ENCODE results near the gene CMTM8. TPM values are rescaled to one million over a fixed set of nuclear protein-coding genes. Genes with fewer than 3 reads are reported as not detected.

The CMTM8 gene
- total RNA-seq, 1 donor from 2014 or later = 5.1 TPM

GRCh38 chr3:32281570-32282106 is 43.2 kb downstream of the CMTM8 start:
- H3K27me3 Mint-ChIP-seq (ENCODE audit: unreplicated experiment) = no peaks in the 10 kb centered on the region
- H3K4me3 Mint-ChIP-seq (ENCODE audit: unreplicated experiment) = no peak overlapping the region
- no peaks in the 10 kb centered on the region for H3K9me3 Mint-ChIP-seq (ENCODE audit: unreplicated experiment)
- peaks cover 2% of the 10 kb centered on the region for H3K36me3 Mint-ChIP-seq (ENCODE audit: unreplicated experiment)
- DNase-seq (ENCODE audit: extremely low spot score, unreplicated experiment) = no peak
- TF ChIP-seq CTCF (IDR thresholded peaks at IDR 0.05) = no peak
- H3K27ac Mint-ChIP-seq (ENCODE audit: unreplicated experiment) = no peak overlapping the region
- no peaks in the 10 kb centered on the region for H3K4me1 Mint-ChIP-seq (ENCODE audit: unreplicated experiment)

- Mint-ChIP-seq H3K4me1 (ENCODE audit: unreplicated experiment) (no peaks in the 10 kb centered on the region), H3K27me3 (ENCODE audit: unreplicated experiment) (no peaks in the 10 kb centered on the region), H3K27ac (ENCODE audit: unreplicated experiment) (no peak overlapping the region), H3K9me3 (ENCODE audit: unreplicated experiment) (no peaks in the 10 kb centered on the region), H3K36me3 (ENCODE audit: unreplicated experiment) (peaks cover 2% of the 10 kb centered on the region), H3K4me3 (ENCODE audit: unreplicated experiment) (no peak overlapping the region)
- DNase-seq (ENCODE audit: extremely low spot score, unreplicated experiment) = no peak
- no peak for TF ChIP-seq CTCF (IDR thresholded peaks at IDR 0.05)
These were observed 44.2 kb downstream of the CMTM8 start for GRCh38 chr3:32282578-32283154.

DNA sequence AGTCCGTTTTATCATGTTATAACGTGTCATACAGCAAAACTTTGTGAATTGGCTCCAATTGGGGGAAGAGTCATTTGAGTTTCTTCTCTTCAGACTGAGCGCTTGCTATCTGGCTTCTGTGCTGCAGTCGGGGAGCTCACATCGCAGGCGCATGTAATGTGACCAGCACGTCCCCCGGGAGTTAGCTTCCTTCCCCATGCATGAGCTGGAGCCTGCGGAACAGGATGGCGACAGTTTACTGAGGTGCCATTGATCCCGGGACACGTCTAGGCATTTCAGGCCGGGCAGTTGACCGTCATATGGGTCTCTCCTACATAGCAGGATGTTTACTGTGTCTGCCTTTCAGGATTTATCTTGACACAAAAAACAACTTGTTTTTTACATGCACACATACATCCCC is 44.8 kb downstream of the CMTM8 start:
- TF ChIP-seq CTCF (IDR thresholded peaks at IDR 0.05) = no peak
- Mint-ChIP-seq H3K4me3 (ENCODE audit: unreplicated experiment) (no peak overlapping the region), H3K27me3 (ENCODE audit: unreplicated experiment) (no peaks in the 10 kb centered on the region), H3K27ac (ENCODE audit: unreplicated experiment) (no peak overlapping the region), H3K36me3 (ENCODE audit: unreplicated experiment) (peaks cover 2% of the 10 kb centered on the region), H3K9me3 (ENCODE audit: unreplicated experiment) (no peaks in the 10 kb centered on the region), H3K4me1 (ENCODE audit: unreplicated experiment) (no peaks in the 10 kb centered on the region)
- DNase-seq (ENCODE audit: extremely low spot score, unreplicated experiment) = no peak

GRCh38 chr3:32284443-32285212 is 46.1 kb downstream of the CMTM8 start:
- Mint-ChIP-seq H3K36me3 (ENCODE audit: unreplicated experiment) (peaks cover 2% of the 10 kb centered on the region), H3K4me1 (ENCODE audit: unreplicated experiment) (no peaks in the 10 kb centered on the region), H3K4me3 (ENCODE audit: unreplicated experiment) (no peak overlapping the region), H3K27ac (ENCODE audit: unreplicated experiment) (no peak overlapping the region), H3K9me3 (ENCODE audit: unreplicated experiment) (no peaks in the 10 kb centered on the region), H3K27me3 (ENCODE audit: unreplicated experiment) (no peaks in the 10 kb centered on the region)
- DNase-seq (ENCODE audit: extremely low spot score, unreplicated experiment) = no peak
- TF ChIP-seq CTCF (IDR thresholded peaks at IDR 0.05) = no peak

- no peak for DNase-seq (ENCODE audit: extremely low spot score, unreplicated experiment)
- Mint-ChIP-seq H3K27me3 (ENCODE audit: unreplicated experiment) (no peaks in the 10 kb centered on the region), H3K27ac (ENCODE audit: unreplicated experiment) (no peak overlapping the region), H3K9me3 (ENCODE audit: unreplicated experiment) (no peaks in the 10 kb centered on the region), H3K36me3 (ENCODE audit: unreplicated experiment) (peaks cover 2% of the 10 kb centered on the region), H3K4me3 (ENCODE audit: unreplicated experiment) (no peak overlapping the region), H3K4me1 (ENCODE audit: unreplicated experiment) (no peaks in the 10 kb centered on the region)
- no peak for TF ChIP-seq CTCF (IDR thresholded peaks at IDR 0.05)
These were observed 47.4 kb downstream of the CMTM8 start for GRCh38 chr3:32285891-32286290.
